SU-DHL-6 (cell line): ENCODE data around the gene ATMIN.

Experiments
- CTCF ChIP-seq: fragments of 200-600 bp; sonication (generic); IDR thresholded peaks from one replicate; pipeline ENCODE4 v1.5.1; 2017; ENCODE audit warnings: antibody characterized with exemption, mild to moderate bottlenecking, low read length, moderate library complexity; ENCODE audit not compliant: insufficient read depth, poor library complexity, severe bottlenecking
- EZH2phosphoT487 ChIP-seq: fragments of 200-600 bp; sonication (generic), shearing (Covaris generic); conservative IDR thresholded peaks from 2 replicates; pipeline ENCODE4 v1.6.1; 2018; ENCODE audit warnings: mild to moderate bottlenecking, antibody characterized with exemption, low read length, moderate library complexity, mixed read lengths

- TF ChIP-seq CTCF = no peak
- no peak for TF ChIP-seq EZH2phosphoT487
These were observed 61.1 kb downstream of the ATMIN start for GRCh38 chr16:81096715-81097208.
